WTC11 (cell line): Measurements from ENCODE around the gene SYNE3. TPM values are rescaled to one million over a fixed set of nuclear protein-coding genes. Genes with fewer than 3 reads are reported as not detected.

Experiments used
- ATAC-seq: fragments of 200-7000 bp; cut with Tn5 transposase; 2 replicates; pipeline ENCODE4 v1.10.0; 2021; ENCODE audit warnings: mild to moderate bottlenecking, moderate library complexity
- CTCF ChIA-PET: fragments of 300-600 bp; sonication (Branson Sonifier 250); formaldehyde crosslinking; loops from one replicate; lab custom pipeline; 2021; ENCODE audit warnings: antibody characterized with exemption; lab: Charles Lee
- POLR2A ChIA-PET: fragments of 350-600 bp; sonication (Branson Sonifier 250); formaldehyde crosslinking; loops from one replicate; lab custom pipeline; 2021; ENCODE audit warnings: antibody characterized with exemption; lab: Charles Lee
- DNase-seq: peaks from one replicate; pipeline ENCODE4 v3.0.0; 2021; ENCODE audit warnings: low spot score
- H3K27ac Mint-ChIP-seq: 2 replicates; pipeline ENCODE4 v1.8.0; 2021; ENCODE audit warnings: mixed read lengths
- H3K27me3 Mint-ChIP-seq: 2 replicates; pipeline ENCODE4 v1.8.0; 2021; ENCODE audit warnings: low read depth, mild to moderate bottlenecking, moderate library complexity, mixed read lengths
- H3K36me3 Mint-ChIP-seq: 2 replicates; pipeline ENCODE4 v1.8.0; 2021; ENCODE audit warnings: mixed read lengths
- H3K4me1 Mint-ChIP-seq: 2 replicates; pipeline ENCODE4 v1.8.0; 2022; ENCODE audit warnings: mixed read lengths
- H3K4me3 Mint-ChIP-seq: 2 replicates; pipeline ENCODE4 v1.8.0; 2021; ENCODE audit warnings: mild to moderate bottlenecking, moderate library complexity, mixed read lengths
- H3K9me3 Mint-ChIP-seq: 2 replicates; pipeline ENCODE4 v1.8.0; 2021; ENCODE audit warnings: mixed read lengths
- CREM ChIP-seq: sonication (generic); formaldehyde crosslinking; IDR thresholded peaks from 2 replicates; pipeline ENCODE4 v1.8.1; 2022; ENCODE audit warnings: mild to moderate bottlenecking, missing genetic modification reagents, moderate library complexity
- ERG ChIP-seq: fragments of 250-450 bp; sonication (Bioruptor Pico); IDR thresholded peaks from 2 replicates; pipeline ENCODE4 v1.8.0; 2021; ENCODE audit warnings: mild to moderate bottlenecking
- FOXK1 ChIP-seq: sonication (generic); formaldehyde crosslinking; IDR thresholded peaks from 2 replicates; pipeline ENCODE4 v1.8.0; 2022; ENCODE audit warnings: mild to moderate bottlenecking, moderate library complexity, missing genetic modification reagents
- FOXP1 ChIP-seq: sonication (generic); formaldehyde crosslinking; IDR thresholded peaks from 2 replicates; pipeline ENCODE4 v1.8.0; 2022; ENCODE audit warnings: missing genetic modification reagents, mild to moderate bottlenecking, moderate library complexity, borderline replicate concordance
- FOXP4 ChIP-seq: sonication (generic); formaldehyde crosslinking; IDR thresholded peaks from 2 replicates; pipeline ENCODE4 v1.8.0; 2022; ENCODE audit warnings: mild to moderate bottlenecking, missing genetic modification reagents
- NR2C2 ChIP-seq: sonication (generic); formaldehyde crosslinking; IDR thresholded peaks from 2 replicates; pipeline ENCODE4 v1.8.0; 2022; ENCODE audit warnings: mild to moderate bottlenecking, missing genetic modification reagents
- OVOL2 ChIP-seq: fragments of 250-450 bp; sonication (Bioruptor Pico); IDR thresholded peaks from 2 replicates; pipeline ENCODE4 v1.9.0; 2021; ENCODE audit warnings: mild to moderate bottlenecking, borderline replicate concordance
- SMAD3 ChIP-seq: sonication (generic); formaldehyde crosslinking; IDR thresholded peaks from 2 replicates; pipeline ENCODE4 v1.8.0; 2022; ENCODE audit warnings: missing genetic modification reagents, mild to moderate bottlenecking, borderline replicate concordance
- SOX15 ChIP-seq: fragments of 250-450 bp; sonication (Bioruptor Pico); IDR thresholded peaks from 2 replicates; pipeline ENCODE4 v1.9.0; 2021; ENCODE audit warnings: mild to moderate bottlenecking
- ZBTB21 ChIP-seq: sonication (generic); formaldehyde crosslinking; IDR thresholded peaks from 2 replicates; pipeline ENCODE4 v1.8.1; 2023; ENCODE audit warnings: mild to moderate bottlenecking, missing genetic modification reagents, borderline replicate concordance
- ZNF416 ChIP-seq: fragments of 250-450 bp; sonication (Bioruptor Pico); IDR thresholded peaks from 2 replicates; pipeline ENCODE4 v1.9.0; 2021; ENCODE audit warnings: mild to moderate bottlenecking, inconsistent platforms
- ZNF671 ChIP-seq: fragments of 250-450 bp; sonication (Bioruptor Pico); IDR thresholded peaks from 2 replicates; pipeline ENCODE4 v1.8.0; 2021; ENCODE audit warnings: mild to moderate bottlenecking
- total RNA-seq: library from RNA; stranded (reverse); gene quantifications from 3 replicates; pipeline ENCODE4 v1.2.3, GENCODE V29; 2021
- TF ChIP-seq, protein P1 (sequence below): fragments of 250-450 bp; sonication (Bioruptor Pico); IDR thresholded peaks from 2 replicates; pipeline ENCODE4 v1.9.0; 2021; ENCODE audit warnings: moderate library complexity, mild to moderate bottlenecking, inconsistent platforms, borderline replicate concordance
- TF ChIP-seq, protein P2 (sequence below): fragments of 250-450 bp; sonication (Bioruptor Pico); conservative IDR thresholded peaks from 2 replicates; pipeline ENCODE4 v1.9.0; 2021; ENCODE audit warnings: mild to moderate bottlenecking

SYNE3 gene
- total RNA-seq, 1 experiment from 2014 or later = 0.24 TPM

DNA sequence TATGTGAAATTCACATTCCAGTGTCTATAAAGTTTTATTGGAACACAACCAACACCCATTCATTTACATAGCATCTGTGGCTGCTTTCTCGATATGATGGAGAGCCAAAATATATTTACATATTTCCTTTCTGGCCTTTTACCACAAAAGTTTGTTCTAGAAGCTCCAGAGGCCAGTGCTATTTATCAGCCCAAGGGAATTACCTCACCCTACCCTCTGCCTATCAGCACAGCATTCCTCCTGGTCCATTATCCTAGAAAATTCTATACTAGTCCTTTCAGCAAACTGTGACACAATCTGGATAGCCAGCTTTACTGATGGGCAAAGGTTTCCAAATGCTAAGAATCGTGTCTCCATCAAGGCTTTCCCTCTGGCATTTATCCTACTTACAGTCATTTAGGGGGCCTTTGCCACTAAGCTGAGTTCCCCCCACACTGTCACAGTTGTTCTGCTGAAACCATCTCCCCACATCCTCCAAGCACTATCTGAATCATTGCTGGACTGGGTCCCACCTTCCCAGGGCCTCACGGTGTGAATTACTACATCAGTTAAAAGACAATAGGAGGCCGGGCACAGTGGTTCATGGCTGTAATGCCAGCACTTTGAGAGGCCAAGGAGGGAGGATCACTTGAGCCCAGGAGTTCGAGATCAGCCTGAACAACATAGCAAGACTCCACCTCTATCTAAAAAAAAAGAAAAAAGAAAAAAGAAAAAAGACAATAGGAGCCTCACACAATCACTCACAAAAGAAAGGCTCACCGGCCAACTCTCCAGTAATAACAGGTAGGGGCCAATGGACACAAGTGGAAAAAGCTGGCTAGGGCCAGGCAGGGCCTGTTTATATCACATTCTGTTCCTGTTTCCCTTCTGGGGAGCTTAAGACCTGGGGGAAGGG lies 12.1 kb downstream of the SYNE3 start:
- no peaks in the 10 kb centered on the region for H3K9me3 Mint-ChIP-seq
- ATAC-seq (no peak), DNase-seq (no peak)
- POLR2A ChIA-PET = no interaction called here
- H3K36me3 Mint-ChIP-seq = no peaks in the 10 kb centered on the region
- H3K27ac Mint-ChIP-seq = no peak overlapping the region
- H3K27me3 Mint-ChIP-seq = no peaks in the 10 kb centered on the region; the same call in 1 of the 2 replicates
- no peak overlapping the region for H3K4me3 Mint-ChIP-seq
- no peak for TF ChIP-seq FOXK1 (CRISPR knock-in tag)
- no peak for TF ChIP-seq SMAD3 (CRISPR knock-in tag)
- TF ChIP-seq ZNF671 (CRISPR knock-in tag) = no peak
- TF ChIP-seq, all 79 proteins: peak for 0
- no peaks in the 10 kb centered on the region for H3K4me1 Mint-ChIP-seq
- CTCF ChIA-PET = interaction anchor here (1.1 kb wide), 1 partner anchor 143 kb away, joined by 3 read pairs; no protein-coding TSS in a partner anchor

DNA sequence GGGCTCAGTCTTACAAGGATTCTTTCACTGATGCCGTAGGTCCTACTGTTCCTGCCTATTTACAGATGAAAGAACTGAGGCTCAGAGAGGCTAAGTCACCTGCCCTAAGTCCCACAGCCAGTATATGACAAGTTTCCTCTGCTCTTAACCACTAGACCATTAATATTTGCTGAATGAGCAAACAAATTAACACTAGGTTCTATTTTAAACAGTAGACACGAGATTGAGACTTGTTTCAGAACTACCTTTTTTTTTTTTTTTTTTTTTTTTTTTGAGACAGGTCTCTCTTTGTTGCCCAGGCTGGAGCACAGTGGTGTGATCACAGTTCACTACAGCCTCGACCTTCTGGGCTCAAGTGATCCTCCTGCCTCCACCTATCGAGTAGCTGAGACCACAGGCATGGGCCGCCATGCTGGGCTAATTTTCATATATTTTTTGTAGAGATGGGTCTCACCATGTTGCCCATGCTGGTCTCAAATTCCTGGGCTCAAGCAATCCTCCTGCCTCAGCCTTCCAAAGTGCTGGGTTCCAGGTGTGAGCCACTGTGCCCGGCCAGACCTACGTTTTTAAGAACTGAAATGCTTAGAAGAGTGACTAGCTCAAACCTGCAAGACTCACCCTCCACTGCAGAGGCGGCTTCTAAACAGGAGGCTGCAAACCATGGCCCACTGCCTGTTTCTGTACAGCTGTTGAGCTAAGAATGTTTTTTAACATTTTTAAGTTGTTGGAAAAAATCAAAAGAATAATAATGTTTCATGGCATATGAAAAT lies 12.9 kb downstream of the SYNE3 start:
- H3K9me3 Mint-ChIP-seq = no peaks in the 10 kb centered on the region
- H3K4me3 Mint-ChIP-seq = no peak overlapping the region
- H3K36me3 Mint-ChIP-seq = no peaks in the 10 kb centered on the region
- CTCF ChIA-PET = interaction anchor here (1.1 kb wide), 1 partner anchor 142 kb away, joined by 3 read pairs; no protein-coding TSS in a partner anchor
- no peaks in the 10 kb centered on the region; the same call in 1 of the 2 replicates for H3K27me3 Mint-ChIP-seq
- H3K27ac Mint-ChIP-seq = no peak overlapping the region
- TF ChIP-seq FOXP4 (CRISPR knock-in tag) (no peak), FOXP1 (CRISPR knock-in tag) (no peak), SOX15 (CRISPR knock-in tag) (no peak), ZNF416 (CRISPR knock-in tag) (no peak), FOXK1 (CRISPR knock-in tag) (no peak), NR2C2 (CRISPR knock-in tag) (no peak), ZBTB21 (no peak), OVOL2 (CRISPR knock-in tag) (no peak), ERG (CRISPR knock-in tag) (no peak), CREM (CRISPR knock-in tag) (no peak)
- TF ChIP-seq, protein P1, sequence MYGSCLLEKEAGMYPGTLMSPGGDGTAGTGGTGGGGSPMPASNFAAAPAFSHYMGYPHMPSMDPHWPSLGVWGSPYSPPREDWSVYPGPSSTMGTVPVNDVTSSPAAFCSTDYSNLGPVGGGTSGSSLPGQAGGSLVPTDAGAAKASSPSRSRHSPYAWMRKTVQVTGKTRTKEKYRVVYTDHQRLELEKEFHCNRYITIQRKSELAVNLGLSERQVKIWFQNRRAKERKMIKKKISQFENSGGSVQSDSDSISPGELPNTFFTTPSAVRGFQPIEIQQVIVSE = no peak
- TF ChIP-seq, protein P2, sequence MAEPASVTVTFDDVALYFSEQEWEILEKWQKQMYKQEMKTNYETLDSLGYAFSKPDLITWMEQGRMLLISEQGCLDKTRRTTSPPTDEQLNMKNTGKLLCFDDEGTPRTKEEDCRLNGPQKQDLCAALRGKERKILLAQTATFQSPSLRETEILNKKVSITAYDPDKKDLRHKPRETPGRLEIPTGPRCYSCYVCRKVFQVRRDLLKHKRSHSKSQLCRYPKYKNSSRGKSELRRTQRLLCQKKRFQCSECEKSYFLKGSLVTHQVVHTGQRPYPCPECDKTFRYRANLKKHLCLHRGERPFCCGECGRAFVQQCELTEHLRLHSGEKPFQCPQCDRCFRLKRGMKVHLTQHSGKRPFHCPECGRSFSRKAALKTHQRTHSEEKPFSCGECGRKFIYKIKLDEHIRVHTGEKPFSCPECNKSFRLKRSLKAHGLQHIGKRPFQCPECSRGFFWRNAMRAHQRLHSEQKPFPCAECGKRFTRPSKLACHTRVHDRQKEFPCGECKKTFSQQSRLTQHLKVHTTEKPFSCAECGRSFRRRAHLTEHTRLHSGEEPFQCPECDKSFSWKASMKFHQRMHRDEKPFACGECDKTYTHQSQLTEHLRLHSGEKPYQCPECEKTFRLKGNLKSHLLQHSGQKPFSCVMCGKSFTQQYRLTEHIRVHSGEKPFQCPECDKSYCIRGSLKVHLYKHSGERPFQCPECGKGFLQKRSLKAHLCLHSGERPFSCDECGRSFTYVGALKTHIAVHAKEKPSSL (CRISPR knock-in tag) = no peak
- POLR2A ChIA-PET = no interaction called here
- no peaks in the 10 kb centered on the region for H3K4me1 Mint-ChIP-seq
- DNase-seq = no peak
- ATAC-seq = no peak
